Muscle of arm (tissue), 12 donors: ENCODE data around the gene PIK3IP1. TPM values are rescaled to one million over a fixed set of nuclear protein-coding genes. Genes with fewer than 3 reads are reported as not detected.
A peak's percentile ranks its signal among the peaks of the same experiment; 100 is the strongest.

ENCODE experiments used
- DNase-seq: peaks from one replicate; pipeline ENCODE4 v3.0.0-alpha.2; 2013
- polyA plus RNA-seq, 12 donors: library from polyadenylated mRNA; unstranded; fragments of 120-200 nt; gene quantifications; one replicate each; pipeline ENCODE4 v1.2.1, GENCODE V29; 2013; ENCODE audit not compliant: insufficient read length in 12 of 12

Gene PIK3IP1
- polyA plus RNA-seq, 12 donors: 1.9 to 8.7 (median 4.2) TPM; not detected in 1

GRCh38 chr22:31313366-31314147, 21.3 kb upstream of the PIK3IP1 start:
- peak; percentile 59 for DNase-seq

- no peak for DNase-seq
Measured at GRCh38 chr22:31308181-31308580, 15.9 kb upstream of the PIK3IP1 start.

- DNase-seq: no peak
Measured at GRCh38 chr22:31305194-31305593, 12.9 kb upstream of the PIK3IP1 start.

GRCh38 chr22:31302537-31302936, 10.2 kb upstream of the PIK3IP1 start:
- no peak for DNase-seq

GRCh38 chr22:31302006-31302405, 9.7 kb upstream of the PIK3IP1 start:
- no peak for DNase-seq

GRCh38 chr22:31300896-31301295, 8.6 kb upstream of the PIK3IP1 start:
- no peak for DNase-seq

- no peak for DNase-seq
Measured at GRCh38 chr22:31295831-31296657, 3.8 kb upstream of the PIK3IP1 start.

- DNase-seq: no peak
Measured at GRCh38 chr22:31295360-31295759, 3.1 kb upstream of the PIK3IP1 start.

- no peak for DNase-seq
Measured at GRCh38 chr22:31291481-31292235, 630 bp downstream of the PIK3IP1 start.

- peak; percentile 87 for DNase-seq
Measured at GRCh38 chr22:31290494-31291471, 1.5 kb downstream of the PIK3IP1 start.

- DNase-seq: no peak
Measured at GRCh38 chr22:31289344-31289743, 2.9 kb downstream of the PIK3IP1 start.

GRCh38 chr22:31288496-31289240, 3.6 kb downstream of the PIK3IP1 start:
- no peak for DNase-seq

GRCh38 chr22:31287818-31288495, 4.3 kb downstream of the PIK3IP1 start:
- DNase-seq: no peak

- no peak for DNase-seq
Measured at GRCh38 chr22:31286360-31287255, 5.7 kb downstream of the PIK3IP1 start.

- DNase-seq: no peak
Measured at GRCh38 chr22:31284281-31285155, 7.8 kb downstream of the PIK3IP1 start.

GRCh38 chr22:31282748-31283468, 9.4 kb downstream of the PIK3IP1 start:
- no peak for DNase-seq

- no peak for DNase-seq
Measured at GRCh38 chr22:31281733-31282132, 10.6 kb downstream of the PIK3IP1 start.
